Dorsolateral prefrontal cortex (tissue), 118 donors: ENCODE measurements around the gene ABCC11. TPM values are rescaled to one million over a fixed set of nuclear protein-coding genes. Genes with fewer than 3 reads are reported as not detected.

Source experiments
- total RNA-seq, 120 experiments: library from RNA; stranded (reverse); gene quantifications; one replicate each; pipeline versions ENCODE4 v1.2.3 to v1.2.4, GENCODE V29; 2022

Gene ABCC11
- total RNA-seq, 120 experiments from 2014 or later = 0.14 to 3.4 (median 1.1) TPM; not detected in 1

Other genes with a start within 250 kb of the ABCC11 start
- 10 to 100 TPM in 2 of 120 experiments, 1 to 10 TPM in 118; 1.1 to 11.6 (median 4.3) TPM for gene ABCC12, start 91.5 kb downstream of the ABCC11 start, total RNA-seq
- 100 to 1,000 TPM in 91 of 120 experiments, 10 to 100 TPM in 29; 68.2 to 129 (median 106) TPM for gene LONP2, start 3.2 kb downstream of the ABCC11 start, total RNA-seq
- gene SIAH1, start 137.9 kb upstream of the ABCC11 start, total RNA-seq = 10 to 100 TPM; 20.1 to 37.6 (median 27.7) TPM